HG03196 (cell line): ENCODE measurements around the gene CLIC4.
"Not testable (repeated sequence)": the region's sequence is repeated elsewhere in the genome, so short reads cannot be mapped to it uniquely, and the experiment has no call there.

Experiments
- ATAC-seq: cut with Tn5 transposase; IDR thresholded peaks from one replicate; pipeline ENCODE4 v1.9.1; 2021; ENCODE audit not compliant: unreplicated experiment

CLIC4 gene

GRCh38 chr1:24769656-24770651 is 24.7 kb downstream of the CLIC4 start:
- ATAC-seq, result no peak

GRCh38 chr1:24770881-24771280 is 25.6 kb downstream of the CLIC4 start:
- no peak for ATAC-seq

GRCh38 chr1:24771574-24771973 is 26.3 kb downstream of the CLIC4 start:
- ATAC-seq, result no peak

- no peak for ATAC-seq
Measured at GRCh38 chr1:24773618-24774017, 28.4 kb downstream of the CLIC4 start.

DNA sequence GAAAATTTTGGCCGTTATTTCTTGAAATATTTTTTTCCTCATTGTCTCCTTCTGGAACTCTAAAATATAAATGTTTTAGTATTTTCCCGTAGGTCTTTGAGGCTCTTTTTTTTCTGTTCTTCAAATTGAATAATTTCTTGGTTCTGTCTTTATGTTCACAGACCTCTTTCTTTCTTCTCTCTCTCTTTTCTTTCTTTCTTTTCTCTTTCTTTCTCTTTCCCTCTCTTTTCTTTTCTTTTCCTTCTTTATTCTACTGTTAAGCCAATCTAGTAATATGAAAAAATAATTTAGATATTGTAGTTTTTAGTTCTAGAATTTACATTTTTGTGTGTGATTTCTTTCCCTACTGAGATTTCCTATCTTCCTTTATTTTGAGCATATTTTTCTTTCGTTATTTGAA is 30.1 kb downstream of the CLIC4 start:
- no peak for ATAC-seq

DNA sequence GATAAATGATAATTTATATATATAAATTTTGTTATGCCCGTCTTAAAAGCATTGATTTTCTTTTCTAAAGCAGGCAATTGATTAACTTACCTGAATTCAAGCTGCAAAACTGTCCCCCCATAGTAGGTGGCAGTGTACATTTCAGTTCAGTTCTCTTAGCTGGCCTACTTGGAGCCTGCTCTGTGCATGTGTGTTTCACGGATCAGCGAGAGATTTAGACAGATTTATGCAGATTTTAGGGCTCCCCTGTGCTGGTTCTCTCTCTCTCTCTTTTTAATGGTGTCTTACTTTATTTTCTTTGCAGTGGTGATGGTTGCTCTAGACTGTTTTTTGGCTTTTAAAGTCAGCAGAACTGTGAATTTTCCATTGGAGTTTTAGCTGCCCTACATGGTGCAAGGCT is 30.7 kb downstream of the CLIC4 start:
- no peak for ATAC-seq

DNA sequence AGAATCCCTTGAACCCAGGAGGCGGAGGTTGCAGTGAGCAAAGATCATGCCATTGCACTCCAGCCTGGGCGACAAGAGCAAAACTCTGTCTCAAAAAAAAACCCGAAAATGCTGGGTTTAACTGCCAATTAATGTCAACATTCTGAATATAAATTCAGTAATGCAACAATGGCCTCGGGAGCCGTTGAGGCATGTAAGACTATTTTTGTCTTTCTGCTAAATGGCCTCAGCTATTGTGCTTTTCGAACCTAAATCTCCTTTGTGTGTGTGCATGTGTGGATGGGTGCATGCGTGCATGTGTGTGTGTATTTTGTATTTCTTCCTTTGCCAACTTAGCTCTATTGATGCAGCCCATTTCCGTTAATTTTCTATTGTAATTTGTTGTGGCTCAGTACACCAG is 31.6 kb downstream of the CLIC4 start:
- ATAC-seq, result no peak

DNA sequence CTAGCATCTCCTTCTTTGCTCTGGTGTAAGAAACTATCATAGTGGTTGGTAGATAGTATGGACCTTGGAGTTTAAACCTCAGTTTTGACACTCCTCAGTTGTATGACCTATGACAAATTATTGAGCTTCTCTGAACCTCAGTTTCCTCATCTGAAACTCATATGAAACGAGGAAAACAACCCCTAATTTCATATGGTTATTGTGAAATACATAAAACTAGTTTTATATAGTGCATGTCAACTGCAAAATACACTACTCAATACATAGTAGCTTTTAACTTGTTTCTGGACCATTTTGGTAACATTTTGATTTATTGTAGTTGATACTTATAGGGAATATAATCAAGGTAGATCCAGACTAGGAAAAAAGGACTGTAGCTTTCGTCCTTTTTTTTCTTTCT is 32.9 kb downstream of the CLIC4 start:
- no peak for ATAC-seq

DNA sequence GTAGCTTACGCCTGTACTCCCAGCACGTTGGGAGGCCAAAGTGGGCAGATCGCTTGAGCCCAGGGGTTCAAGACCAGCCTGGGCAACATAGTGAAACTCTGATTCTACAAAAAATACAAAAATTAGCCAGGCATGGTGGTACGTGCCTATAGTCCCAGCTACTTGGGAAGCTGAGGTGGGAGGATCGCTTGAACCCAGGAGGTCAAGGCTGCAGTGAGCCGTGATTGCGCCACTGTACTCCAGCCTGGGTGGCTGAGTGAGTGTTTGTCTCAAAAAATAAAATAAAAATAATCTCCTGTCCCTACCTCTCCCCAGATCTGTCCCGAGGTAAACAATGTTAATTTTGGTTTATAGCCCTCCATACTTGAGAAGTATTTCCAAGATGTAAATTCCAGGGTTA is 34.0 kb downstream of the CLIC4 start:
- not testable (repeated sequence) for ATAC-seq

GRCh38 chr1:24779689-24780464 is 34.6 kb downstream of the CLIC4 start:
- no peak for ATAC-seq

DNA sequence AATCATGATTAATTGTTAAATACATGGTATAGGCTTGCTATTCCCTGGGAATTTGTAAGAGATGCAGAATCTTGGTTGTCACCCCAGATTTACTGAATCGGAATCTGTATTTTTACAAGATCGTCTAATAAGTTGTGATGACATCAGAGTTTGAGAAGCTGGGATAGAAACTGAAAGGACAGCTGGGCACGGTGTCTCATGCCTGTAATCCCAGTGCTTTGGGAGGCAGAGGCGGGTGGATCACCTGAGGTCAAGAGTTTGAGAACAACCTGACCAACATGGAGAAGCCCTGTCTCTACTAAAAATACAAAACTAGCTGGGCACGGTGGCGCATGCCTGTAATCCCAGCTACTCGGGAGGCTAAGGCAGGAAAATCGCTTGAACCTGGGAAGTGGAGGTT is 35.4 kb downstream of the CLIC4 start:
- not testable (repeated sequence) for ATAC-seq

GRCh38 chr1:24782689-24783088 is 37.4 kb downstream of the CLIC4 start:
- ATAC-seq, result no peak

DNA sequence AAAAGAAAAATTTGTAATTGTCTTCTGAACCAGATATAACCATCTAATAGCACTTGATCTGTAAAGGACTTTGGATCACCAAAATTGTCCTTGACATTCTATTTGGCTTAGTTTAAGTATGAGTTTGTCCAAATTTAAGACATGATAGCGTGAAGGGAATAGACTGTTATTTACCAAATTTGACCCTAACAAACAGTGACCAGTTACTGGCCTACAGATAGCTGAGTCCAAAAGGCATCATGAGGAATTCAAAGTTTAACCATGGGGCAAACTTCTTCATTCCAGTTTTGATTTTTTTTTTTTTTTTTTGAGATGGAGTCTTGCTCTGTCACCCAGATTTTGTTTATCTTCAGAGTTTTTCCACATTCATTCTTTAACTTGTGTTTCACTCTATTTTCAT is 38.5 kb downstream of the CLIC4 start:
- ATAC-seq, result no peak

GRCh38 chr1:24786191-24786590 is 40.9 kb downstream of the CLIC4 start:
- ATAC-seq, result no peak

GRCh38 chr1:24790490-24790889 is 45.2 kb downstream of the CLIC4 start:
- no peak for ATAC-seq

- no peak for ATAC-seq
Measured at GRCh38 chr1:24793447-24794129, 48.3 kb downstream of the CLIC4 start.

GRCh38 chr1:24794130-24794502 is 48.9 kb downstream of the CLIC4 start:
- not testable (repeated sequence) for ATAC-seq

DNA sequence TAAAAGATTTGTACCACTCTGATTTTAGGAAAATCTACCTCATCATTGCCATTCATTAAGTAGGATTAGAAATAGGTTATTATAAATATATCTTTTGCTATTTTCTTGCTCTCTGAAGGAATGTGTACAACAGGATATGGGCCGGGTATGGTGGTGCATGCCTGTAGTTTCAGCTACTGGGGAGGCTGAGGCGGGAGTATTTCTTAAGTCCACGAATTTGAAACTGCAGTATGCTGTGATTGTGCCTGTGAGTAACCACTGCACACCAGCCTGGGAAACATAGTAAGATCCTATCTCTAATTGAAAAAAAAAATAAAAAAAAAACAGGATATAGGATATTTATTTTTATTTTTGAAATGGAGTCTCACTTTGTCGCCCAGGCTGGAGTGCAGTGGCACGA is 50.0 kb downstream of the CLIC4 start:
- ATAC-seq, result no peak

GRCh38 chr1:24796524-24796923 is 51.3 kb downstream of the CLIC4 start:
- no peak for ATAC-seq

DNA sequence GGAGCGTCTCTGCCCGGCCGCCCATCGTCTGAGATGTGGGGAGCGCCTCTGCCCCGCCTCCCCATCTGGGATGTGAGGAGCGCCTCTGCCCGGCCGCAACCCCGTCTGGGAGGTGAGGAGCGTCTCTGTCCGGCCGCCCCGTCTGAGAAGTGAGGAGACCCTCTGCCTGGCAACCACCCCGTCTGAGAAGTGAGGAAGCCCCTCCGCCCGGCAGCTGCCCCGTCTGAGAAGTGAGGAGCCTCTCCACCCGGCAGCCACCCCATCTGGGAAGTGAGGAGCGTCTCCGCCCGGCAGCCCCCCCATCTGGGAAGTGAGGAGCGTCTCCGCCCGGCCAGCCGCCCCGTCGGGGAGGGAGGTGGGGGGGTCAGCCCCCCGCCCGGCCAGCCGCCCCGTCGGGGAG is 54.0 kb downstream of the CLIC4 start:
- ATAC-seq, result not testable (repeated sequence)

GRCh38 chr1:24801176-24801575 is 55.9 kb downstream of the CLIC4 start:
- no peak for ATAC-seq
